HCT116 (cell line): ENCODE results near the gene MAJIN.

Experiments used
- CEBPB ChIP-seq: IDR thresholded peaks from 2 replicates; pipeline ENCODE4 v1.6.1; 2012; ENCODE audit warnings: low read depth
- CTCF ChIP-seq, 3 experiments: fragments of 200-600 bp in 1 of 3; sonication (generic) in 1 of 3; IDR thresholded peaks in 2 of 3; conservative IDR thresholded peaks in 1 of 3; 2 replicates each; pipeline ENCODE4 v1.5.1; 2012 to 2017; ENCODE audit warnings: low read depth in 2 of 3, low read length in 2 of 3, antibody characterized with exemption in 1 of 3, borderline replicate concordance in 1 of 3, control low read depth in 1 of 3, mild to moderate bottlenecking in 1 of 3, mixed read lengths in 1 of 3, mixed run types in 1 of 3, moderate library complexity in 1 of 3; ENCODE audit not compliant: insufficient read depth in 1 of 3
- EZH2 ChIP-seq: fragments of 200-600 bp; sonication (generic); IDR thresholded peaks from 2 replicates; pipeline ENCODE4 v1.6.1; 2017; ENCODE audit warnings: antibody characterized with exemption, mixed run types
- JUND ChIP-seq: IDR thresholded peaks from 2 replicates; pipeline ENCODE4 v1.6.1; 2012
- POLR2A ChIP-seq: IDR thresholded peaks from 2 replicates; pipeline ENCODE4 v1.7.0; 2011; ENCODE audit warnings: borderline replicate concordance; ENCODE audit not compliant: insufficient read depth, insufficient read length; ENCODE audit errors: extremely low read depth
- POLR2AphosphoS5 ChIP-seq: IDR thresholded peaks from 2 replicates; pipeline ENCODE4 v1.6.1; 2011; ENCODE audit warnings: mild to moderate bottlenecking, low read depth, low read length, moderate library complexity
- REST ChIP-seq: IDR thresholded peaks from 2 replicates; pipeline ENCODE4 v1.6.1; 2012; ENCODE audit warnings: low read depth
- YY1 ChIP-seq: IDR thresholded peaks from 2 replicates; pipeline ENCODE4 v1.6.1; 2011; ENCODE audit warnings: low read length, low read depth, moderate library complexity, mild to moderate bottlenecking; ENCODE audit not compliant: insufficient replicate concordance; ENCODE audit errors: extremely low read depth

- TF ChIP-seq POLR2AphosphoS5 = no peak
- TF ChIP-seq CTCF (IDR thresholded peaks at IDR 0.05 in 2 of 3, conservative IDR thresholded peaks at IDR 0.05 in 1 of 3; ENCODE audit: borderline replicate concordance in 1 of 3, insufficient read depth in 1 of 3, low read depth in 2 of 3, low read length in 2 of 3) = no peak
- TF ChIP-seq JUND = no peak
- TF ChIP-seq REST = no peak
- no peak for TF ChIP-seq POLR2A
- TF ChIP-seq EZH2 = no peak
- no peak for TF ChIP-seq YY1
- no peak for TF ChIP-seq CEBPB
These were observed 50.5 kb downstream of the MAJIN start for GRCh38 chr11:64921384-64921783.
